ENCODE results near the gene ROR2. TPM values are rescaled to one million over a fixed set of nuclear protein-coding genes. Genes with fewer than 3 reads are reported as not detected.
A peak's percentile ranks its signal among the peaks of the same experiment; 100 is the strongest.

Gene ROR2
- total RNA-seq, 4 donors from 2014 or later: 37.4 to 71.8 (median 59.4) TPM

DNA sequence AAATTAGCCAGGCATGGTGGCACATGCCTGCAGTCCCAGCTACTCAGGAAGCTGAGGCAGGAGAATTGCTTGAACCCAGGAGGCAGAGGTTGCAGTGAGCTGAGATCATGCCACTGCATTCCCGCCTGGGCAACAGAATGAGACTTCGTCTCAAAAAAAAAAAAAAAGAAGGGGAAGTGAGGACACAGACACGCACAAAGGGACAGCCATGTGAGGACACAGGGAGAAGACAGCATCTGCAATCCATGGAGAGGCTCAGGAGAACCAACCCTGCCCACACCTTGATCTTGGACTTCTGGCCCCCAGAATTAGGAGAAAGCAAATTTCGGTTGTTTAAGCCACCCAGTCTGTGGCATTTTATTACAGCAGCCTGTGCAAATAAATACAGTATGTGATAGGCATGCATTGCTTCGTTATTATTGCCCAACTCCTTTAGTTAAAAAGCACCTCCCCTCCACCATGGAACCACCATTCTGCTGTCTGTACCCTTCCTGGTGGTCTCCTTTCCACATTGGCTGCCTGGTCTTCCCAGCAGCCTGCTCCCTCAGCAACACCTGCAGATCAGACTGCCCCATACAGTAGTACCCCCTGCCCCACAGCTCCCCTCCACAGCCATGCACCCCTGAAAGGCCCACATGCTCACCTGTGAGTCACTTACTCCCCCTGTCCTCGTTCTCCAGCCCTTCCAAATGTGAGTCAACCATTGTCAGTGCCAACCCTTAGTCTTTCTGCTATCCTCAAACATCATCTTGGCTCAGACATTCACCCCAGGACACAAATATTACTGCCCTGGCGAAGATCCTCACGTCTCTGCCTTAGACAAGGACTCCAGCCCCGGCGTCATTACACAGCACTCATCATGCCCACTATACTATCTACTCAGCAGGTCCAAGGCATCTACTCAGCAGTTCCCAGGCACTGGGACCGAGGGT is 128.8 kb downstream of the ROR2 start:
- H3K27ac ChIP-seq (replicated peaks in 1 of 4): peak overlapping the region in 3 of 4 donors; percentile 37 to 51 (median 40)
- DNase-seq (ENCODE audit: extremely low spot score): no peak

DNA sequence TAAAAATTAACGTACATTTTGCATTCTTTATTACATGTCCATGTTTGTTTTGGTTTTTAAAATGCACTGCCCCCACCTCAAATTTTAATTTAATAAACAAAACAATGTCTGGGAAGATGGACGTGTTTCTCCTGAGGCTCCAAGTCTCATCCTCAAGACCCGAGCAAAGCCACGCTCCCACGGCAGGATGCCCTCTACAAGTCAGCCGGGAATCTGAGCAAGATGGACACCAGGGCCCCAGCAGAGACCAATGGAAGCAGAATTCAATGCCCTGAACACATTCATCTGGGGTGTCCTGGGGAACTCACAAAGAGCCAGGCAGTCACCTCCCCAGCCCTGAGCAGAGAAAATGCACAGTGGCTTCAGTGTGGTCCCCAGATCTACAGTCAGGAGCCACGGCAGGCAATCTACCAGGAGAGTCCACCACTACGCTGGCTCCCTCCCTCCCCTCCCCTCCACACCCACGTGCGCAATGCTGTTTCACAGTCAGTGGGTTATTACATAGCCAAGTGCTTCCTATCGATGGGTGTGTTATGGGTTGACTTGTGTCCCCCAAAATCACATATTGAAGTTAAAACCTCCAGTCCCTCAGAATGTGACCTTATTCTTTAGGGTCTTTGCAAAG is 129.8 kb downstream of the ROR2 start:
- TF ChIP-seq EP300 (IDR thresholded peaks at IDR 0.05): no peak
- TF ChIP-seq POLR2A (IDR thresholded peaks at IDR 0.05; ENCODE audit: low read depth): no peak
- no peak for TF ChIP-seq POLR2AphosphoS5 (IDR thresholded peaks at IDR 0.05)
- TF ChIP-seq, protein P1, sequence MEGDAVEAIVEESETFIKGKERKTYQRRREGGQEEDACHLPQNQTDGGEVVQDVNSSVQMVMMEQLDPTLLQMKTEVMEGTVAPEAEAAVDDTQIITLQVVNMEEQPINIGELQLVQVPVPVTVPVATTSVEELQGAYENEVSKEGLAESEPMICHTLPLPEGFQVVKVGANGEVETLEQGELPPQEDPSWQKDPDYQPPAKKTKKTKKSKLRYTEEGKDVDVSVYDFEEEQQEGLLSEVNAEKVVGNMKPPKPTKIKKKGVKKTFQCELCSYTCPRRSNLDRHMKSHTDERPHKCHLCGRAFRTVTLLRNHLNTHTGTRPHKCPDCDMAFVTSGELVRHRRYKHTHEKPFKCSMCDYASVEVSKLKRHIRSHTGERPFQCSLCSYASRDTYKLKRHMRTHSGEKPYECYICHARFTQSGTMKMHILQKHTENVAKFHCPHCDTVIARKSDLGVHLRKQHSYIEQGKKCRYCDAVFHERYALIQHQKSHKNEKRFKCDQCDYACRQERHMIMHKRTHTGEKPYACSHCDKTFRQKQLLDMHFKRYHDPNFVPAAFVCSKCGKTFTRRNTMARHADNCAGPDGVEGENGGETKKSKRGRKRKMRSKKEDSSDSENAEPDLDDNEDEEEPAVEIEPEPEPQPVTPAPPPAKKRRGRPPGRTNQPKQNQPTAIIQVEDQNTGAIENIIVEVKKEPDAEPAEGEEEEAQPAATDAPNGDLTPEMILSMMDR (IDR thresholded peaks at IDR 0.05): no peak
- H3K4me1 ChIP-seq: peaks cover 0 to 70% (median 64%) of the 10 kb centered on the region in 4 donors
- no peak overlapping the region for H3K4me3 ChIP-seq
- WGBS: 80% methylated on average over 9 of the region's 11 CpGs
- peak overlapping the region in 2 of 4 donors; percentile 13 to 37 for H3K27ac ChIP-seq (replicated peaks in 1 of 4)
- H3K36me3 ChIP-seq: no peaks in the 10 kb centered on the region
- H3K27me3 ChIP-seq: no peaks in the 10 kb centered on the region
- intact Hi-C loops (cut with DNase I): no loop called here
- no peak for DNase-seq (ENCODE audit: extremely low spot score)
- H3K9me3 ChIP-seq: no peaks in the 10 kb centered on the region

More for the DNA sequence above, 128.8 kb downstream of the ROR2 start:
- H3K4me3 ChIP-seq: no peak overlapping the region
- peaks cover 0 to 70% (median 66%) of the 10 kb centered on the region in 4 donors for H3K4me1 ChIP-seq
- H3K36me3 ChIP-seq: no peaks in the 10 kb centered on the region
- WGBS: 68% methylated on average over 11 of the region's 11 CpGs
- TF ChIP-seq POLR2A (IDR thresholded peaks at IDR 0.05; ENCODE audit: low read depth) (no peak), EP300 (IDR thresholded peaks at IDR 0.05) (no peak), POLR2AphosphoS5 (IDR thresholded peaks at IDR 0.05) (peak in 1 of 2 donors; percentile 39)
- TF ChIP-seq, protein P1 (IDR thresholded peaks at IDR 0.05): no peak
- H3K9me3 ChIP-seq: no peaks in the 10 kb centered on the region
- intact Hi-C loops (cut with DNase I): no loop called here
- H3K27me3 ChIP-seq: no peaks in the 10 kb centered on the region

GRCh38 chr9:91818647-91819403 is 131.2 kb downstream of the ROR2 start:
- H3K27ac ChIP-seq (replicated peaks in 1 of 4): peak overlapping the region; percentile 74 to 81 (median 77)
- no peaks in the 10 kb centered on the region for H3K27me3 ChIP-seq
- H3K9me3 ChIP-seq: no peaks in the 10 kb centered on the region
- H3K4me3 ChIP-seq: no peak overlapping the region
- no peak for TF ChIP-seq EP300 (IDR thresholded peaks at IDR 0.05)
- TF ChIP-seq, protein P1 (IDR thresholded peaks at IDR 0.05): no peak
- TF ChIP-seq POLR2A (IDR thresholded peaks at IDR 0.05; ENCODE audit: low read depth): no peak
- no peak for TF ChIP-seq POLR2AphosphoS5 (IDR thresholded peaks at IDR 0.05)
- DNase-seq (ENCODE audit: extremely low spot score): no peak
- no peaks in the 10 kb centered on the region for H3K36me3 ChIP-seq
- intact Hi-C loops (cut with DNase I): no loop called here
- peaks cover 0 to 69% (median 60%) of the 10 kb centered on the region in 4 donors for H3K4me1 ChIP-seq
- 85% methylated on average over 14 of the region's 15 CpGs for WGBS

DNA sequence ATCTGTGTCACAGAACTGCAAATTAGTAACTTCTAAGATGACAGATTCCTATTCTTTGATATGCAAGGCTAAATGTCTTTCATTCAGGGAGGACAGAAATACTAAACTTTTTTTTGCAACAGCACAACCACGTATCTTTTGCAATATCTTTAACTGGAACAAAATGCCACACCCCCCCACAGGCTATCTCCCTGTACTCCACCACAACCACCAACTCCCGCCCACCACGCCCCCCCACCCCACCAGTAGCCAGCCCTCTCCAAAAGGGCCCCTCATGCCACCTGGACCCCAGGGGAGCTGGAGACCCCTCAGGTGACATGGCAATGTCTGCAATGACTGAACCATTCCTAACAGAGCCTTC is 131.8 kb downstream of the ROR2 start:
- Histone ChIP-seq H3K27ac (replicated peaks in 1 of 4) (peak overlapping the region; percentile 74 to 81 (median 77)), H3K9me3 (no peaks in the 10 kb centered on the region), H3K4me3 (peak overlapping the region in 2 of 4 donors; percentile 25 to 26), H3K4me1 (peaks cover 0 to 70% (median 65%) of the 10 kb centered on the region in 4 donors), H3K36me3 (no peaks in the 10 kb centered on the region), H3K27me3 (no peaks in the 10 kb centered on the region)
- WGBS: 55% methylated on average over 3 of the region's 3 CpGs
- DNase-seq (ENCODE audit: extremely low spot score): no peak
- intact Hi-C loops (cut with DNase I): no loop called here
- no peak for TF ChIP-seq POLR2A (IDR thresholded peaks at IDR 0.05; ENCODE audit: low read depth)
- TF ChIP-seq EP300 (IDR thresholded peaks at IDR 0.05): no peak
- no peak for TF ChIP-seq POLR2AphosphoS5 (IDR thresholded peaks at IDR 0.05)
- TF ChIP-seq, protein P1 (IDR thresholded peaks at IDR 0.05): no peak
